ENCODE data around the gene KCNG4. TPM values are rescaled to one million over a fixed set of nuclear protein-coding genes. Genes with fewer than 3 reads are reported as not detected.

The KCNG4 gene
- total and polyA plus RNA-seq, 2 of the 8 experiments (the other 6 are each of a cell fraction or from before 2014, with no cell fraction given) = not detected

GRCh38 chr16:84177741-84178073 lies 62.1 kb downstream of the KCNG4 start:
- FAIRE-seq = no peak
- POLR2A ChIA-PET (ENCODE audit: partially characterized antibody) = interaction anchor here (1.3 to 5.9 kb wide), 3 partner anchors 10 to 61 kb away, joined by 3 to 35 read pairs (median 7); partner anchors contain the start of gene MBTPS1

More at GRCh38 chr16:84177741-84178073, 62.1 kb downstream of the KCNG4 start:
- H3K23ac ChIP-seq (ENCODE audit: insufficient read length) = no peak overlapping the region
- WGBS, 2 experiments (ENCODE audit: extremely low coverage in 1 of 2, insufficient coverage in 1 of 2, insufficient read length in 1 of 2, insufficient replicate concordance in 2 of 2, low coverage in 1 of 2, low lambda C conversion rate in 2 of 2, missing lambda C conversion rate in 1 of 2) = 91% methylated on average over 9 of the region's 9 CpGs; no CpG with 5 or more reads in 1 of the 2 experiments
- no peak overlapping the region for H2BK15ac ChIP-seq (ENCODE audit: low read length)
- H3K4me3 ChIP-seq (ENCODE audit: extremely low read depth in 1 of 4, insufficient read depth in 2 of 4, low read depth in 3 of 4, low read length in 4 of 4) = no peak overlapping the region
- H3K9ac ChIP-seq (replicated peaks in 1 of 4; ENCODE audit: extremely low read depth in 1 of 4, low read depth in 3 of 4, low read length in 3 of 4) = no peak overlapping the region
- H3K56ac ChIP-seq (replicated peaks; ENCODE audit: insufficient read length, low read depth, low read length) = no peak overlapping the region
- no peak overlapping the region for H2BK12ac ChIP-seq (ENCODE audit: low read depth, low read length)
- CTCF ChIA-PET (ENCODE audit: partially characterized antibody) = interaction anchor here (0.9 to 8.9 kb wide), 12 partner anchors 9 to 306 kb away, joined by 3 to 93 read pairs (median 10); partner anchors contain the start of gene TAF1C
- no peaks in the 10 kb centered on the region for H3K4me1 ChIP-seq (replicated peaks in 1 of 4; ENCODE audit: control insufficient read depth in 3 of 4, insufficient read depth in 4 of 4, low read length in 3 of 4)
- H2BK20ac ChIP-seq (ENCODE audit: low read length) = no peak overlapping the region
- no peaks in the 10 kb centered on the region for H3K79me2 ChIP-seq (ENCODE audit: control insufficient read depth in 1 of 2, insufficient read depth in 2 of 2, low read length in 2 of 2)
- H3K4me2 ChIP-seq (ENCODE audit: insufficient read depth in 1 of 2, low read depth in 2 of 2, low read length in 2 of 2) = no peak overlapping the region
- no peaks in the 10 kb centered on the region for H3K27me3 ChIP-seq (replicated peaks in 1 of 4; ENCODE audit: control insufficient read depth in 3 of 4, extremely low read depth in 1 of 4, insufficient read depth in 3 of 4, low read length in 3 of 4)
- no peak overlapping the region for H4K5ac ChIP-seq (ENCODE audit: insufficient read length, low read depth, low read length)
- no peak overlapping the region for H3K4ac ChIP-seq (replicated peaks; ENCODE audit: insufficient read length, low read depth, low read length)
- no peak overlapping the region for H4K91ac ChIP-seq (replicated peaks; ENCODE audit: insufficient read length, low read length)
- no peak overlapping the region for H3K14ac ChIP-seq (ENCODE audit: insufficient read length)
- H2BK5ac ChIP-seq (ENCODE audit: low read depth, low read length) = no peak overlapping the region
- H2BK120ac ChIP-seq (replicated peaks; ENCODE audit: low read depth, low read length) = no peak overlapping the region
- no peak overlapping the region for H2AFZ ChIP-seq (ENCODE audit: low read length)
- H2AK5ac ChIP-seq (ENCODE audit: low read depth, low read length) = no peak overlapping the region
- H3K9me3 ChIP-seq (ENCODE audit: insufficient read depth in 2 of 2, low read depth in 1 of 2, low read length in 1 of 2) = no peaks in the 10 kb centered on the region
- H4K8ac ChIP-seq (ENCODE audit: extremely low read depth, insufficient read depth, low read length) = no peak overlapping the region
- H3K27ac ChIP-seq (ENCODE audit: low read depth, low read length) = no peak overlapping the region
- H4K20me1 ChIP-seq (replicated peaks in 1 of 2; ENCODE audit: control insufficient read depth in 1 of 2, insufficient read depth in 2 of 2, low read length in 2 of 2) = peaks cover 2 to 5% of the 10 kb centered on the region in 2 experiments
- H3K18ac ChIP-seq (ENCODE audit: extremely low read depth, low read length) = no peak overlapping the region
- TF ChIP-seq USF2 (IDR thresholded peaks at IDR 0.05; ENCODE audit: low read length) (no peak), TCF12 (IDR thresholded peaks at IDR 0.05; ENCODE audit: low read depth, low read length) (no peak), SIRT6 (IDR thresholded peaks at IDR 0.05; ENCODE audit: low read length) (no peak), EZH2 (IDR thresholded peaks at IDR 0.05; ENCODE audit: low read depth, low read length, severe bottlenecking) (no peak), CTCF (IDR thresholded peaks at IDR 0.05; ENCODE audit: control extremely low read depth in 1 of 3, insufficient read depth in 1 of 3, low read depth in 1 of 3, low read length in 3 of 3) (no peak), CHD2 (IDR thresholded peaks at IDR 0.05; ENCODE audit: low read length) (no peak), SUZ12 (IDR thresholded peaks at IDR 0.05; ENCODE audit: low read length) (no peak), JUN (IDR thresholded peaks at IDR 0.05; ENCODE audit: low read depth, low read length) (no peak), HDAC2 (IDR thresholded peaks at IDR 0.05; ENCODE audit: borderline replicate concordance in 1 of 2, low read depth in 2 of 2, low read length in 2 of 2) (no peak), SAP30 (IDR thresholded peaks at IDR 0.05; ENCODE audit: insufficient read depth, insufficient replicate concordance, low read length) (no peak)
- no peak for DNase-seq (ENCODE audit: low read depth in 1 of 2, low spot score in 2 of 2)
- no peaks in the 10 kb centered on the region; the same call in 1 of the 2 replicates for H3K79me1 ChIP-seq (ENCODE audit: low read depth, low read length)
- H3K23me2 ChIP-seq (ENCODE audit: low read depth, low read length) = no peaks in the 10 kb centered on the region
- H3K36me3 ChIP-seq (ENCODE audit: control insufficient read depth in 2 of 4, insufficient read depth in 4 of 4, low read length in 3 of 4) = peaks cover 4 to 33% (median 24%) of the 10 kb centered on the region in 4 experiments

Data from H1 (cell line).